ENCODE results near the gene AOPEP. TPM values are rescaled to one million over a fixed set of nuclear protein-coding genes. Genes with fewer than 3 reads are reported as not detected.

AOPEP gene
- polyA plus RNA-seq, 2 of the 4 experiments (the other 2 are of a cell fraction) = 226 to 266 TPM

GRCh38 chr9:94861589-94862272 is 135.2 kb downstream of the AOPEP start:
- TF ChIP-seq RAD21 (conservative IDR thresholded peaks at IDR 0.05 in 1 of 2, IDR thresholded peaks at IDR 0.05 in 1 of 2) = no peak
- TF ChIP-seq, protein P1, sequence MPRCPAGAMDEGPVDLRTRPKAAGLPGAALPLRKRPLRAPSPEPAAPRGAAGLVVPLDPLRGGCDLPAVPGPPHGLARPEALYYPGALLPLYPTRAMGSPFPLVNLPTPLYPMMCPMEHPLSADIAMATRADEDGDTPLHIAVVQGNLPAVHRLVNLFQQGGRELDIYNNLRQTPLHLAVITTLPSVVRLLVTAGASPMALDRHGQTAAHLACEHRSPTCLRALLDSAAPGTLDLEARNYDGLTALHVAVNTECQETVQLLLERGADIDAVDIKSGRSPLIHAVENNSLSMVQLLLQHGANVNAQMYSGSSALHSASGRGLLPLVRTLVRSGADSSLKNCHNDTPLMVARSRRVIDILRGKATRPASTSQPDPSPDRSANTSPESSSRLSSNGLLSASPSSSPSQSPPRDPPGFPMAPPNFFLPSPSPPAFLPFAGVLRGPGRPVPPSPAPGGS (IDR thresholded peaks at IDR 0.05) = no peak
- no peak for TF ChIP-seq FOSB (CRISPR knock-in tag; IDR thresholded peaks at IDR 0.05)
- no peak for TF ChIP-seq CHD4 (IDR thresholded peaks at IDR 0.05; ENCODE audit: borderline replicate concordance)
- no peak for TF ChIP-seq PHF8 (IDR thresholded peaks at IDR 0.05; ENCODE audit: borderline replicate concordance, low read depth)
- TF ChIP-seq RFX5 (IDR thresholded peaks at IDR 0.05) = no peak
- no peak for TF ChIP-seq ZSCAN20 (CRISPR knock-in tag; IDR thresholded peaks at IDR 0.05)
- TF ChIP-seq ZFP36 (IDR thresholded peaks at IDR 0.05; ENCODE audit: borderline replicate concordance, partially characterized antibody) = no peak
- TF ChIP-seq HOXB13 (CRISPR knock-in tag; IDR thresholded peaks at IDR 0.05; ENCODE audit: low read depth) = no peak
- TF ChIP-seq ESRRA (IDR thresholded peaks at IDR 0.05; ENCODE audit: borderline replicate concordance, low read length) = no peak
- peak in 1 of 2 experiments; percentile 24; a peak in 1 of 5 replicates for TF ChIP-seq EP300 (IDR thresholded peaks at IDR 0.05)
- no peak for TF ChIP-seq MYC (IDR thresholded peaks at IDR 0.05; ENCODE audit: borderline replicate concordance, low read length)
- TF ChIP-seq RCOR1 (IDR thresholded peaks at IDR 0.05; ENCODE audit: low read depth, low read length) = no peak
- no peak for TF ChIP-seq JUN (IDR thresholded peaks at IDR 0.05)
- TF ChIP-seq CEBPB (IDR thresholded peaks at IDR 0.05) = peak; percentile 70 to 82; a peak in 3 of 4 replicates
- TF ChIP-seq RNF2 (IDR thresholded peaks at IDR 0.05; ENCODE audit: borderline replicate concordance, low read depth) = no peak
- TF ChIP-seq, protein P2, sequence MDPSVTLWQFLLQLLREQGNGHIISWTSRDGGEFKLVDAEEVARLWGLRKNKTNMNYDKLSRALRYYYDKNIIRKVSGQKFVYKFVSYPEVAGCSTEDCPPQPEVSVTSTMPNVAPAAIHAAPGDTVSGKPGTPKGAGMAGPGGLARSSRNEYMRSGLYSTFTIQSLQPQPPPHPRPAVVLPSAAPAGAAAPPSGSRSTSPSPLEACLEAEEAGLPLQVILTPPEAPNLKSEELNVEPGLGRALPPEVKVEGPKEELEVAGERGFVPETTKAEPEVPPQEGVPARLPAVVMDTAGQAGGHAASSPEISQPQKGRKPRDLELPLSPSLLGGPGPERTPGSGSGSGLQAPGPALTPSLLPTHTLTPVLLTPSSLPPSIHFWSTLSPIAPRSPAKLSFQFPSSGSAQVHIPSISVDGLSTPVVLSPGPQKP (IDR thresholded peaks at IDR 0.05; ENCODE audit: low read depth, low read length) = no peak
- no peak for TF ChIP-seq FOSL2 (IDR thresholded peaks at IDR 0.05)
- TF ChIP-seq FOSL2 (CRISPR knock-in tag; IDR thresholded peaks at IDR 0.05) = peak; percentile 65
- TF ChIP-seq POLR2A (IDR thresholded peaks at IDR 0.05; ENCODE audit: low read length) = no peak
- Histone ChIP-seq H3K4me1 (peaks cover 52% of the 10 kb centered on the region), H3K4me3 (no peak overlapping the region), H3K4me2 (peak overlapping the region; percentile 8; the same call in 2 of the 3 replicates), H3K27ac (peak overlapping the region; percentile 75 to 84), H3K9me3 (0 out of 3 replicates have a peak, but pooled peaks cover 8% of the 10 kb centered on the region)
- DNase-seq (ENCODE audit: low read depth in 1 of 2, low spot score in 1 of 2) = peak in 1 of 2 experiments; percentile 51
- FAIRE-seq = no peak
- ATAC-seq = peak; percentile 42 to 51; a peak in 3 of 6 replicates
- POLR2A ChIA-PET = no interaction called here
- 73% methylated on average over 11 of the region's 11 CpGs for WGBS (ENCODE audit: missing lambda C conversion rate)
- CTCF ChIA-PET = interaction anchor here (0.6 to 1.5 kb wide), 2 partner anchors 25 to 45 kb away, joined by 3 read pairs; no protein-coding TSS in a partner anchor

DNA sequence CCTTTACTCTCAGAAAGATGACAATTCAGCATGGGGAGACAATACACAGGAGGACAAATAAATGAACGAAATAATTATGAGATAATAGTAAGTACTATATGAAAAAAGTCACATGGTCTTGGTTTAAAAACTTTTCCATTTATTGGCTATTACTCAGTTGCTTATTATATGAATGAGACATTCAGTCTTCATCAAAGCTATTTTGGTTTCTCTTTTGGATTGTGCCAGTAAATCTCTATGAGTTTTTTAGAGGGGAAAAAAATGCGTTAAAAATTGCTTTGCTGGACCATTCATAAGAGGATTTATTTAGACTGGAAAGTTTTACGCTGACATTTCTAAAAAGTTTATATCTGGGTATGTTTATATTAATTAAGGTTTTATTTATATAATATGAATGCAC is 137.7 kb downstream of the AOPEP start:
- no peak for TF ChIP-seq POLR2AphosphoS2 (conservative IDR thresholded peaks at IDR 0.05; ENCODE audit: low read length)
- no peak for TF ChIP-seq HOXB13 (CRISPR knock-in tag; IDR thresholded peaks at IDR 0.05; ENCODE audit: low read depth)
- no peak for TF ChIP-seq RNF2 (IDR thresholded peaks at IDR 0.05; ENCODE audit: borderline replicate concordance, low read depth)
- no peak for TF ChIP-seq MAZ (IDR thresholded peaks at IDR 0.05; ENCODE audit: borderline replicate concordance, low read depth, low read length)
- no peak for TF ChIP-seq EHF (CRISPR knock-in tag; IDR thresholded peaks at IDR 0.05)
- TF ChIP-seq NPAS2 (CRISPR knock-in tag; IDR thresholded peaks at IDR 0.05; ENCODE audit: borderline replicate concordance) = no peak
- TF ChIP-seq, protein P3, sequence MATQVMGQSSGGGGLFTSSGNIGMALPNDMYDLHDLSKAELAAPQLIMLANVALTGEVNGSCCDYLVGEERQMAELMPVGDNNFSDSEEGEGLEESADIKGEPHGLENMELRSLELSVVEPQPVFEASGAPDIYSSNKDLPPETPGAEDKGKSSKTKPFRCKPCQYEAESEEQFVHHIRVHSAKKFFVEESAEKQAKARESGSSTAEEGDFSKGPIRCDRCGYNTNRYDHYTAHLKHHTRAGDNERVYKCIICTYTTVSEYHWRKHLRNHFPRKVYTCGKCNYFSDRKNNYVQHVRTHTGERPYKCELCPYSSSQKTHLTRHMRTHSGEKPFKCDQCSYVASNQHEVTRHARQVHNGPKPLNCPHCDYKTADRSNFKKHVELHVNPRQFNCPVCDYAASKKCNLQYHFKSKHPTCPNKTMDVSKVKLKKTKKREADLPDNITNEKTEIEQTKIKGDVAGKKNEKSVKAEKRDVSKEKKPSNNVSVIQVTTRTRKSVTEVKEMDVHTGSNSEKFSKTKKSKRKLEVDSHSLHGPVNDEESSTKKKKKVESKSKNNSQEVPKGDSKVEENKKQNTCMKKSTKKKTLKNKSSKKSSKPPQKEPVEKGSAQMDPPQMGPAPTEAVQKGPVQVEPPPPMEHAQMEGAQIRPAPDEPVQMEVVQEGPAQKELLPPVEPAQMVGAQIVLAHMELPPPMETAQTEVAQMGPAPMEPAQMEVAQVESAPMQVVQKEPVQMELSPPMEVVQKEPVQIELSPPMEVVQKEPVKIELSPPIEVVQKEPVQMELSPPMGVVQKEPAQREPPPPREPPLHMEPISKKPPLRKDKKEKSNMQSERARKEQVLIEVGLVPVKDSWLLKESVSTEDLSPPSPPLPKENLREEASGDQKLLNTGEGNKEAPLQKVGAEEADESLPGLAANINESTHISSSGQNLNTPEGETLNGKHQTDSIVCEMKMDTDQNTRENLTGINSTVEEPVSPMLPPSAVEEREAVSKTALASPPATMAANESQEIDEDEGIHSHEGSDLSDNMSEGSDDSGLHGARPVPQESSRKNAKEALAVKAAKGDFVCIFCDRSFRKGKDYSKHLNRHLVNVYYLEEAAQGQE (IDR thresholded peaks at IDR 0.05) = no peak
- TF ChIP-seq, protein P4, sequence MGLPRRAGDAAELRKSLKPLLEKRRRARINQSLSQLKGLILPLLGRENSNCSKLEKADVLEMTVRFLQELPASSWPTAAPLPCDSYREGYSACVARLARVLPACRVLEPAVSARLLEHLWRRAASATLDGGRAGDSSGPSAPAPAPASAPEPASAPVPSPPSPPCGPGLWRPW (IDR thresholded peaks at IDR 0.05) = no peak
- TF ChIP-seq FOSL2 (IDR thresholded peaks at IDR 0.05) = no peak
- TF ChIP-seq FOSL2 (CRISPR knock-in tag; IDR thresholded peaks at IDR 0.05) = no peak
- no peak for TF ChIP-seq CBX2 (IDR thresholded peaks at IDR 0.05; ENCODE audit: borderline replicate concordance, low read depth)
- TF ChIP-seq HEYL (CRISPR knock-in tag; IDR thresholded peaks at IDR 0.05) = no peak
- no peak for TF ChIP-seq NR3C1 (IDR thresholded peaks at IDR 0.05)
- no peak for TF ChIP-seq EHMT2 (IDR thresholded peaks at IDR 0.05; ENCODE audit: low read depth)
- no peak for TF ChIP-seq NFE2L2 (conservative IDR thresholded peaks at IDR 0.05; ENCODE audit: low read length)
- no peak for TF ChIP-seq CEBPB (IDR thresholded peaks at IDR 0.05)
- no peak for DNase-seq (ENCODE audit: low read depth in 1 of 2, low spot score in 1 of 2)
- Histone ChIP-seq H3K4me2 (peak overlapping the region; percentile 64), H3K4me1 (peaks cover 75% of the 10 kb centered on the region), H3K9me3 (no peaks in the 10 kb centered on the region), H3K4me3 (no peak overlapping the region), H3K27ac (peak overlapping the region; percentile 84 to 97)
- no peak for ATAC-seq
- WGBS (ENCODE audit: missing lambda C conversion rate) = 36% methylated on average over 3 of the region's 3 CpGs
- FAIRE-seq = no peak
- CTCF ChIA-PET = interaction anchor here (0.9 to 2.3 kb wide), 5 partner anchors 8 to 81 kb away, joined by 3 to 14 read pairs (median 4); no protein-coding TSS in a partner anchor
- POLR2A ChIA-PET = interaction anchor here (0.9 kb wide), 1 partner anchor 142 kb away, joined by 3 read pairs; no protein-coding TSS in a partner anchor
